PFSK-1 (cell line): ENCODE results near the gene CYP2A6.

Experiments used
- POLR2AphosphoS5 ChIP-seq: IDR thresholded peaks from 2 replicates; pipeline ENCODE4 v1.6.1; 2012; ENCODE audit warnings: low read depth, mild to moderate bottlenecking, control low read depth, low read length, moderate library complexity
- REST ChIP-seq, 2 experiments: IDR thresholded peaks; 2 replicates each; pipeline versions ENCODE4 v1.6.1 to v1.8.0; 2011 to 2012; ENCODE audit warnings: low read depth in 2 of 2, low read length in 2 of 2, control low read depth in 1 of 2, inconsistent platforms in 1 of 2, mild to moderate bottlenecking in 1 of 2, moderate library complexity in 1 of 2; ENCODE audit not compliant: insufficient read depth in 1 of 2
- TAF1 ChIP-seq: IDR thresholded peaks from 2 replicates; pipeline ENCODE4 v1.6.1; 2012; ENCODE audit warnings: low read length, control low read depth, borderline replicate concordance; ENCODE audit not compliant: insufficient read depth

DNA sequence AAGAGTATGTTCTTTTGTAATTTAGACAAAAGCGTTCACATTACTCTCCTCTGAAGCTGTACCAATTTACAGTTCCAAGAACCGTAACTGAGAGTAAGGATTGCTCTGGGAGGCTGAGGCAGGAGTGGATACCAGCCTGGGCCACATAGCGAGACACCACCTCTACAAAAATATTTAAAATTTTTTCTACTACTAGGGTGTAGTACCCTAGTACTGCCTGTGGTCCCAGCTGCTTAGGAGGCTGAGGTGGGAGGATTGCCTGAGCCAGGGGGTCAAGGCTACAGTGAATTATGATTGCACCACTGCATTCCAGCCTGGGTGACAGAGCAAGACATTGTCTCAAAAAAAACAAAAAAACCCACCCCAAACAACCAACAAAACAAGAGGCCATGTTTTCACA lies 12.1 kb upstream of the CYP2A6 start:
- TF ChIP-seq POLR2AphosphoS5 = no peak
- no peak for TF ChIP-seq TAF1
- no peak for TF ChIP-seq REST (IDR thresholded peaks at IDR 0.05; ENCODE audit: insufficient read depth in 1 of 2, low read depth in 2 of 2, low read length in 2 of 2)
